ENCODE measurements around the gene PEX14.
"Not testable (repeated sequence)": the region's sequence is repeated elsewhere in the genome, so short reads cannot be mapped to it uniquely, and the experiment has no call there.

Gene PEX14

GRCh38 chr1:10450836-10451235, 23.9 kb upstream of the PEX14 start:
- no peak for DNase-seq (ENCODE audit: low read depth)

GRCh38 chr1:10451287-10451686, 23.5 kb upstream of the PEX14 start:
- DNase-seq (ENCODE audit: low read depth): no peak

- DNase-seq (ENCODE audit: low read depth): no peak
These were observed 18.7 kb upstream of the PEX14 start for GRCh38 chr1:10456048-10456447.

- DNase-seq (ENCODE audit: low read depth): no peak
These were observed 18.1 kb upstream of the PEX14 start for GRCh38 chr1:10456661-10457060.

GRCh38 chr1:10457462-10457861, 17.3 kb upstream of the PEX14 start:
- DNase-seq (ENCODE audit: low read depth): not testable (repeated sequence)

- no peak for DNase-seq (ENCODE audit: low read depth)
These were observed 16.9 kb upstream of the PEX14 start for GRCh38 chr1:10457875-10458274.

GRCh38 chr1:10459184-10459583, 15.6 kb upstream of the PEX14 start:
- peak; percentile 20 for DNase-seq (ENCODE audit: low read depth)

GRCh38 chr1:10467078-10467477, 7.7 kb upstream of the PEX14 start:
- no peak for DNase-seq (ENCODE audit: low read depth)

- DNase-seq (ENCODE audit: low read depth): no peak
These were observed 4.7 kb upstream of the PEX14 start for GRCh38 chr1:10470043-10470442.

GRCh38 chr1:10471411-10472219, 3.1 kb upstream of the PEX14 start:
- DNase-seq (ENCODE audit: low read depth): no peak

- peak; percentile 88 for DNase-seq (ENCODE audit: low read depth)
These were observed 2.3 kb upstream of the PEX14 start, which contains the start of gene DFFA for GRCh38 chr1:10472220-10473144. Gene DFFA, minus strand, starts transcription at chr1:10472529. Its CDS starts 71 bp downstream, at chr1:10472458.

GRCh38 chr1:10473145-10473765, 1.5 kb upstream of the PEX14 start:
- no peak for DNase-seq (ENCODE audit: low read depth)

GRCh38 chr1:10474309-10474612, 489 bp upstream of the PEX14 start:
- not testable (repeated sequence) for DNase-seq (ENCODE audit: low read depth)

- no peak for DNase-seq (ENCODE audit: low read depth)
These were observed 760 bp downstream of the PEX14 start for GRCh38 chr1:10475510-10475909.

- DNase-seq (ENCODE audit: low read depth): no peak
These were observed 4.5 kb downstream of the PEX14 start for GRCh38 chr1:10479296-10479695.

- DNase-seq (ENCODE audit: low read depth): no peak
These were observed 5.9 kb downstream of the PEX14 start for GRCh38 chr1:10480614-10481013.

- no peak for DNase-seq (ENCODE audit: low read depth)
These were observed 9.8 kb downstream of the PEX14 start for GRCh38 chr1:10484521-10484920.

- no peak for DNase-seq (ENCODE audit: low read depth)
These were observed 14.7 kb downstream of the PEX14 start for GRCh38 chr1:10489291-10490055.

GRCh38 chr1:10490286-10490970, 15.7 kb downstream of the PEX14 start:
- no peak for DNase-seq (ENCODE audit: low read depth)

GRCh38 chr1:10494418-10494753, 19.6 kb downstream of the PEX14 start:
- DNase-seq (ENCODE audit: low read depth): no peak

GRCh38 chr1:10494754-10495474, 20.2 kb downstream of the PEX14 start:
- DNase-seq (ENCODE audit: low read depth): no peak
